ENCODE measurements around the gene NQO1. TPM values are rescaled to one million over a fixed set of nuclear protein-coding genes. Genes with fewer than 3 reads are reported as not detected.

Gene NQO1
- total and polyA plus RNA-seq, 2 donors (not counting 1 experiment from before 2014, with no cell fraction given): 1.3 to 2.3 TPM

DNA sequence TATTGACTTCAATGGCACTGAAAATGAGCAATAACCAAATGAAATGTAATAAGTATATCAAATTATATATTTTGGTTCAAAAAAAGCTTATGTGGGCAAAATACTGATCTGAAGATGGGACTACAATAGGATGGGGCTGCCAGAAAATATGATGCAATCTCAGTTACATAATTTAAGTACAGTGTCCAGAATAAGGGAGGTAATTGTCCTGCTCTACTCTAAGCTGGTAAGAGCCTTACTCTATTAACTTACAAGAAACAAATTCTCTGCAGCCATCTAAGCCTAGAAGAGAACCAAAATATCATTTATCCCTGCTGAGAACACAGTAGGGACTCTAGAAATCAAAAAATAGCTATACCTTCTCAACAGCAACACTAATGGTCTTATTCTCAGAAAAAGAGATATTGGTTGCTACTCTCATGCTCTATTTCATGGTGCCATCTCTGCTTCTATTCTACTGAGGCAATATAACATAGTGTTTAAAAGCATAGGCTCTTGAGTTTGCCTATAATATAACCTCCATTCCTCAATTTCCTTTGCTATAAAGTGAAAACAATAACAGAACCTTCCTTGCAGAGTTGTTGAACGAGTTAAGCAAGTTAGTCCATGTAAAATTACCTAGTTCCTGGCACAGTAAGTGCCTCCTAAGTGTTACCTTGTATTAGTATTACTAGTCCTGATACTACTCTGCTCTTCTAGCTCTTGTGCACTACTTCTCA, 19.9 kb downstream of the NQO1 start:
- Mint-ChIP-seq H3K4me1 (no peaks in the 10 kb centered on the region), H3K4me3 (no peak overlapping the region), H3K27me3 (no peaks in the 10 kb centered on the region), H3K9me3 (ENCODE audit: insufficient read depth) (no peaks in the 10 kb centered on the region), H3K27ac (no peak overlapping the region)
- no peak for TF ChIP-seq EZH2 (IDR thresholded peaks at IDR 0.05; ENCODE audit: borderline replicate concordance, insufficient read depth, low read depth, low read length, poor library complexity, severe bottlenecking)
- TF ChIP-seq, protein P1, sequence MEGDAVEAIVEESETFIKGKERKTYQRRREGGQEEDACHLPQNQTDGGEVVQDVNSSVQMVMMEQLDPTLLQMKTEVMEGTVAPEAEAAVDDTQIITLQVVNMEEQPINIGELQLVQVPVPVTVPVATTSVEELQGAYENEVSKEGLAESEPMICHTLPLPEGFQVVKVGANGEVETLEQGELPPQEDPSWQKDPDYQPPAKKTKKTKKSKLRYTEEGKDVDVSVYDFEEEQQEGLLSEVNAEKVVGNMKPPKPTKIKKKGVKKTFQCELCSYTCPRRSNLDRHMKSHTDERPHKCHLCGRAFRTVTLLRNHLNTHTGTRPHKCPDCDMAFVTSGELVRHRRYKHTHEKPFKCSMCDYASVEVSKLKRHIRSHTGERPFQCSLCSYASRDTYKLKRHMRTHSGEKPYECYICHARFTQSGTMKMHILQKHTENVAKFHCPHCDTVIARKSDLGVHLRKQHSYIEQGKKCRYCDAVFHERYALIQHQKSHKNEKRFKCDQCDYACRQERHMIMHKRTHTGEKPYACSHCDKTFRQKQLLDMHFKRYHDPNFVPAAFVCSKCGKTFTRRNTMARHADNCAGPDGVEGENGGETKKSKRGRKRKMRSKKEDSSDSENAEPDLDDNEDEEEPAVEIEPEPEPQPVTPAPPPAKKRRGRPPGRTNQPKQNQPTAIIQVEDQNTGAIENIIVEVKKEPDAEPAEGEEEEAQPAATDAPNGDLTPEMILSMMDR (IDR thresholded peaks at IDR 0.05): no peak
- Histone ChIP-seq H3K9me3 (ENCODE audit: control extremely low read depth in 1 of 3, control insufficient read depth in 2 of 3, insufficient read depth in 1 of 3, low read length in 2 of 3) (no peaks in the 10 kb centered on the region), H3K27me3 (replicated peaks in 1 of 4; ENCODE audit: control extremely low read depth in 1 of 4, control insufficient read depth in 3 of 4, insufficient read depth in 4 of 4, low read length in 3 of 4) (no peaks in the 10 kb centered on the region), H3K4me1 (ENCODE audit: control insufficient read depth in 2 of 2, insufficient read depth in 2 of 2, low read length in 2 of 2) (no peaks in the 10 kb centered on the region), H3K4me2 (replicated peaks; ENCODE audit: low read depth, low read length, poor library complexity, severe bottlenecking) (no peak overlapping the region), H4K20me1 (ENCODE audit: control insufficient read depth, insufficient read depth, low read length, poor library complexity, severe bottlenecking) (no peaks in the 10 kb centered on the region), H3K27ac (ENCODE audit: low read length in 2 of 2) (peak overlapping the region in 1 of 2 donors; percentile 19), H3K4me3 (ENCODE audit: control extremely low read depth in 1 of 5, extremely low read depth in 1 of 5, insufficient read depth in 1 of 5, low read depth in 2 of 5, low read length in 4 of 5) (no peak overlapping the region), H3K79me2 (ENCODE audit: control insufficient read depth, insufficient read depth, low read length) (no peaks in the 10 kb centered on the region), H3K9ac (ENCODE audit: low read length) (no peak overlapping the region), H2AFZ (ENCODE audit: insufficient read depth, low read depth, low read length, poor library complexity, severe bottlenecking) (no peak overlapping the region), H3K36me3 (replicated peaks in 1 of 2; ENCODE audit: control extremely low read depth in 1 of 2, control insufficient read depth in 1 of 2, extremely low read depth in 1 of 2, insufficient read depth in 2 of 2, low read length in 1 of 2) (peaks cover 1 to 7% of the 10 kb centered on the region in 2 experiments)
- POLR2A ChIA-PET: interaction anchor here (0.6 kb wide), 1 partner anchor 49 kb away, joined by 3 read pairs; the partner anchor contains the start of gene NOB1
- no peak for ATAC-seq (ENCODE audit: low read depth)
- WGBS (ENCODE audit: insufficient coverage): no CpG with 5 or more reads among the region's 1 CpG
- no peak for DNase-seq
- intact Hi-C loops (cut with micrococcal nuclease): loop anchor here (10.0 kb wide), 2 partner anchors 148 to 312 kb away; no protein-coding TSS in a partner anchor
- CTCF ChIA-PET: interaction anchor here (0.6 to 7.9 kb wide), 5 partner anchors 44 to 292 kb away, joined by 3 to 73 read pairs (median 5); partner anchors contain the start of gene NOB1

DNA sequence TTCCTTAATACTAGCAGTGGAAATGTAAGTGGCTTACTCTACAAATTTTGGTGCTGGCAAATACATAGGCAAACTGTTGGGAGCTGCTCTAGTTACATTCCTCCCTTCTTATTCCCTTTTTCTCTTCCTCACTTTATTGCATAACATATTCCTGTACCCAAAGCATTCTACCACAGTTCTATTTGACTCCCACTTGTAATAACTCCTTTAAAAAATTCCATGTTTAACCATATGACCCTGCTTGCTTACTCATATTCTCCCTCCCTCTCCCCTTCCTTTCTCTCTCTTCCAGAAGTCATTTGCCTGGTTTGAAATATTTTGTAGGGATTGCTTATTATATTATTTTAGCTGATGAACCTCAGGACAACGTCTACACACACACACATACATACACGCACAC, 22.7 kb downstream of the NQO1 start:
- ChIA-PET POLR2A (no interaction called here), CTCF (interaction anchor here (0.9 to 1.4 kb wide), 2 partner anchors 8 to 227 kb away, joined by 3 to 5 read pairs; no protein-coding TSS in a partner anchor)
- H3K27me3 ChIP-seq (replicated peaks in 1 of 4; ENCODE audit: control extremely low read depth in 1 of 4, control insufficient read depth in 3 of 4, insufficient read depth in 4 of 4, low read length in 3 of 4): no peaks in the 10 kb centered on the region
- no peaks in the 10 kb centered on the region for H3K4me1 ChIP-seq (ENCODE audit: control insufficient read depth in 2 of 2, insufficient read depth in 2 of 2, low read length in 2 of 2)
- intact Hi-C loops (cut with micrococcal nuclease): loop anchor here (10.0 kb wide), 2 partner anchors 151 to 309 kb away; no protein-coding TSS in a partner anchor
- Mint-ChIP-seq H3K4me3 (no peak overlapping the region), H3K27me3 (no peaks in the 10 kb centered on the region), H3K4me1 (no peaks in the 10 kb centered on the region), H3K9me3 (ENCODE audit: insufficient read depth) (no peaks in the 10 kb centered on the region), H3K27ac (no peak overlapping the region)
- H3K79me2 ChIP-seq (ENCODE audit: control insufficient read depth, insufficient read depth, low read length): no peaks in the 10 kb centered on the region
- no peak overlapping the region for H2AFZ ChIP-seq (ENCODE audit: insufficient read depth, low read depth, low read length, poor library complexity, severe bottlenecking)
- no peak overlapping the region for H3K4me3 ChIP-seq (ENCODE audit: control extremely low read depth in 1 of 5, extremely low read depth in 1 of 5, insufficient read depth in 1 of 5, low read depth in 2 of 5, low read length in 4 of 5)
- no peaks in the 10 kb centered on the region for H3K9me3 ChIP-seq (ENCODE audit: control extremely low read depth in 1 of 3, control insufficient read depth in 2 of 3, insufficient read depth in 1 of 3, low read length in 2 of 3)
- no peaks in the 10 kb centered on the region for H4K20me1 ChIP-seq (ENCODE audit: control insufficient read depth, insufficient read depth, low read length, poor library complexity, severe bottlenecking)
- no peak for ATAC-seq (ENCODE audit: low read depth)
- TF ChIP-seq, protein P1 (IDR thresholded peaks at IDR 0.05): no peak
- TF ChIP-seq EZH2 (IDR thresholded peaks at IDR 0.05; ENCODE audit: borderline replicate concordance, insufficient read depth, low read depth, low read length, poor library complexity, severe bottlenecking): no peak
- no peak overlapping the region for H3K9ac ChIP-seq (ENCODE audit: low read length)
- peaks cover 1 to 10% of the 10 kb centered on the region in 2 experiments for H3K36me3 ChIP-seq (replicated peaks in 1 of 2; ENCODE audit: control extremely low read depth in 1 of 2, control insufficient read depth in 1 of 2, extremely low read depth in 1 of 2, insufficient read depth in 2 of 2, low read length in 1 of 2)
- H3K4me2 ChIP-seq (replicated peaks; ENCODE audit: low read depth, low read length, poor library complexity, severe bottlenecking): no peak overlapping the region
- no peak overlapping the region for H3K27ac ChIP-seq (ENCODE audit: low read length in 2 of 2)
- DNase-seq: no peak
- WGBS (ENCODE audit: insufficient coverage): no CpG with 5 or more reads among the region's 2 CpGs
